ENCODE measurements around the gene ROCK1. TPM values are rescaled to one million over a fixed set of nuclear protein-coding genes. Genes with fewer than 3 reads are reported as not detected.

ROCK1 gene
- total RNA-seq, 4 donors from 2014 or later, result 40.6 to 111 (median 54.9) TPM

- Histone ChIP-seq H3K36me3 (no peaks in the 10 kb centered on the region), H3K9me3 (no peaks in the 10 kb centered on the region), H3K4me1 (peaks cover 0 to 7% (median 6%) of the 10 kb centered on the region in 4 donors), H3K27me3 (no peaks in the 10 kb centered on the region), H3K27ac (no peak overlapping the region), H3K4me3 (no peak overlapping the region)
- no peak for DNase-seq
- TF ChIP-seq POLR2A (IDR thresholded peaks at IDR 0.05), result no peak
- no peak for TF ChIP-seq CTCF (IDR thresholded peaks at IDR 0.05)
Observed at GRCh38 chr18:21074336-21075323, 37.0 kb downstream of the ROCK1 start.

GRCh38 chr18:21073180-21073579, 38.4 kb downstream of the ROCK1 start:
- Histone ChIP-seq H3K4me1 (peaks cover 0 to 7% (median 6%) of the 10 kb centered on the region in 4 donors), H3K36me3 (no peaks in the 10 kb centered on the region)
- TF ChIP-seq CTCF (IDR thresholded peaks at IDR 0.05) (no peak), POLR2A (IDR thresholded peaks at IDR 0.05) (no peak)

GRCh38 chr18:21071071-21071470, 40.5 kb downstream of the ROCK1 start:
- Histone ChIP-seq H3K4me1 (peaks cover 0 to 7% (median 4%) of the 10 kb centered on the region in 4 donors), H3K4me3 (no peak overlapping the region), H3K27ac (no peak overlapping the region), H3K27me3 (no peaks in the 10 kb centered on the region), H3K9me3 (no peaks in the 10 kb centered on the region), H3K36me3 (no peaks in the 10 kb centered on the region)
- no peak for DNase-seq
- TF ChIP-seq POLR2A (IDR thresholded peaks at IDR 0.05) (no peak), CTCF (IDR thresholded peaks at IDR 0.05) (no peak)

More at GRCh38 chr18:21073180-21073579, 38.4 kb downstream of the ROCK1 start:
- Histone ChIP-seq H3K9me3 (no peaks in the 10 kb centered on the region), H3K27ac (no peak overlapping the region), H3K27me3 (no peaks in the 10 kb centered on the region), H3K4me3 (no peak overlapping the region)
- DNase-seq, result no peak

GRCh38 chr18:21069468-21069867, 42.1 kb downstream of the ROCK1 start:
- H3K27ac ChIP-seq, result no peak overlapping the region
- DNase-seq, result no peak
- no peak overlapping the region for H3K4me3 ChIP-seq
- H3K36me3 ChIP-seq, result no peaks in the 10 kb centered on the region
- no peak for TF ChIP-seq POLR2A (IDR thresholded peaks at IDR 0.05)
- TF ChIP-seq CTCF (IDR thresholded peaks at IDR 0.05), result no peak
- H3K27me3 ChIP-seq, result no peaks in the 10 kb centered on the region
- H3K9me3 ChIP-seq, result no peaks in the 10 kb centered on the region
- no peaks in the 10 kb centered on the region for H3K4me1 ChIP-seq

- DNase-seq, result no peak
- H3K9me3 ChIP-seq, result no peaks in the 10 kb centered on the region
- no peaks in the 10 kb centered on the region for H3K36me3 ChIP-seq
- no peaks in the 10 kb centered on the region for H3K4me1 ChIP-seq
- no peak overlapping the region for H3K27ac ChIP-seq
- H3K4me3 ChIP-seq, result no peak overlapping the region
- no peaks in the 10 kb centered on the region for H3K27me3 ChIP-seq
- TF ChIP-seq POLR2A (IDR thresholded peaks at IDR 0.05), result no peak
- TF ChIP-seq CTCF (IDR thresholded peaks at IDR 0.05), result no peak
Observed at GRCh38 chr18:21064347-21064746, 47.3 kb downstream of the ROCK1 start.

Measured in Peyer's patch (tissue), 4 donors.